Stimulated activated CD4-positive, alpha-beta T cell treated with anti-CD3 and anti-CD28 coated beads, Interleukin-1b, Interleukin-23, amount 100 ng/mL, for 48 hours (primary cell): Measurements from ENCODE around the gene CD74.

Source experiments
- DNase-seq: peaks from one replicate; pipeline ENCODE4 v3.0.0-alpha.2; 2020

The CD74 gene

DNA sequence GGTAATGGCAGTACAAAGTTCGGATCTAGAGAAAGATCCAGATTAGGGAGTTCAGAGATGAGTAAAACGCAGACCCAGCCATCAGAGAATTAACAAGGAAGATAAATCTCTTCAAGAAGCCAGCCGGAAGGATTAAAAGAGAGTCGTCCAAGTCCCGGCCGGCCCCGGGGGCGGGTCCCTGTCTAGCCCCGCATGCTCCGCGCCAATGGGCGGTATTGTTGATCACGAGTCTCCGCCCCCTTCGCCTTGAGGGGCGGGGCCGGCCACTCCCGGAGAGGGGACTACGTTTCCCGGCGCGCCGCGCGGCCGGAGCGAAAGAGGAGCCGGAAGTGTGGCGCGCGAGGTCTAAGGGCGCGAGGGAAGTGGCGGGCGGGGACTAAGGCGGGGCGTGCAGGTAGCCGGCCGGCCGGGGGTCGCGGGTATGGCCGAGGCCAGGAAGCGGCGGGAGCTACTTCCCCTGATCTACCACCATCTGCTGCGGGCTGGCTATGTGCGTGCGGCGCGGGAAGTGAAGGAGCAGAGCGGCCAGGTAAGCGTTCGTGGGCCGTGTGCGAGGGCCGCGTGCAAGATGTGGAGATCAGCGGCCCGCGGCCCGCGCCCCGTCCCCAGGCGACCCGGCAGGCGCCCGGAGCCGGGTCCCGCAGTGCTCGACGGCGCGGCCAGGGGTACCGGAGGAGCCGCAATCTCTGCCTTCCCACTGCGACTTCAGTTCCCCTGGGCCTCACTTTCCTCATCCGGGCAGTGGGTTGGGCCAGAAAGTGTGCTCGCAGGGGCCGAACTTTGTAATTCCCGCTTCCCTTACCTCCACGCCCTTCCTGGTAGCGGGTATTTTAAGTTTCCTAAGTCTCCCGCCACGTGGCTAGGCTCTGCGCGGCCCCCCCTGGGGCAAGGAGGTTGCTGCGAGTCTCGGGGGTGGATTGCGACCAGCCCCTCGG lies 55.1 kb downstream of the CD74 start, which contains the start of gene TCOF1:
TCOF1 (plus strand) TSS at position 372 of the 935 bp plus-strand sequence; CDS start at position 422, 50 bp downstream.
- DNase-seq, result peak; percentile 97

- no peak for DNase-seq
These were observed 56.0 kb downstream of the CD74 start for GRCh38 chr5:150356575-150357294.

DNA sequence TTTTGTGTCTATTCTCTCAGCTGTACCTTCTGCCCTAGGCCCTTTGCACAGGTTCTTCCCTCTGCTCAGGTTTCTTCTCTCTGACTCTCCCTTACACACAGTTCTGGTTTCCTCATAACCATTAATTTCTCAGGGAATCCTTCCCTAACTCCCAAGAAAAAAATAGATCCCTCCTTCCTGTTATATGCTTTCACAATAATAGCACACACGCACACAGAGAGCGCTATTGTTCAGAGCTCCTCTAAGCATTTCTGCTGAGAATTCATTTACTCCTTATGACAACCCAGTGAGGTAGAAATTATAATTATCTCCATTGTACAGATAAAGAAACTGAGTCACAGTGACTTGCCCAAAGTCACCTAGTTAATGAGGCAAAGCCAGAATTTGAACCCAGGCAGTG lies 56.9 kb downstream of the CD74 start:
- DNase-seq, result no peak

GRCh38 chr5:150353032-150353675 lies 59.6 kb downstream of the CD74 start:
- no peak for DNase-seq

DNA sequence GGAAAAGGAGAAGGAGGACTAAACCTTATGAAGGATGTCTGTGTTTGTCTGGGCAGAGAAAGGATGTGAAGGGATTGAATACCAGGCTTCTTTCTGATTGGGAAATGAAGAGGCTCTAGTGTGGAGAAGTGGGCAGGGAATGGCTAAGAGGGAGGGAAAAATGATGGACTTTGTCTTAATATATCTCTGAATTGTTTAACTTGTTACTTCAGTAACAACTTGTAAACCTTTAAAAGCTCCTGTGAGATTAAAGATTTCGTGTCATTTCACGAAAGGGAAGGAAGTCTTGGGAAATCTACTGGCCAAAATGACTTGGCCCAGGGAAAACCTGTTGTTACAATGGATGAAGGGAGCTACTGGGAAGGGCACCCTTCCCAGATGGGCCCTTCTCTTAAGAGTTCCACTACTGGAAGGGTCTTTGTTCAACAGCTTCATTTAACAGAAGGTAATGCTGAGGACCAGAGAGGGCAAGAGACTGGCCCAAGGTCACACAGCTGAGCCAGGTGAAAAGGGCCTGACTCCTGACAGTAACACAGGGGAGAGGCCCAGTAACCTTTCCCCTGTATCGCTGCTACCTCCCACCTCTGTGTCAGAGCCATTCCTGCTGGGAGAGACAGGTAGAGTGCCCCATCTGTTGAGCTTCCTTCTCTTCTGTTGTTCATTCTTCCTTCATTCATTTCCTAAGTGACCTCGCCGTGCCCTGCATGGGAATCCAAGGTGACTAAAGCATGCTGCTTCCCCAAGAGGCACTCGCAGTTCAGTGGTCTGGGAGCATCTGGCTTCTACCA lies 60.3 kb downstream of the CD74 start:
- no peak for DNase-seq
